ENCODE results near the gene TRPV5.

Gene TRPV5

GRCh38 chr7:142961595-142961972, 28.0 kb upstream of the TRPV5 start:
- Histone ChIP-seq H3K9me3 (ENCODE audit: severe bottlenecking) (peaks cover under 1% of the 10 kb centered on the region), H3K27ac (ENCODE audit: poor library complexity, severe bottlenecking) (no peak overlapping the region), H3K36me3 (ENCODE audit: low read depth) (no peaks in the 10 kb centered on the region), H3K27me3 (ENCODE audit: insufficient read depth, poor library complexity, severe bottlenecking) (no peaks in the 10 kb centered on the region), H3K4me3 (ENCODE audit: severe bottlenecking) (no peak overlapping the region), H3K4me1 (ENCODE audit: insufficient read depth, poor library complexity, severe bottlenecking) (peaks cover 13% of the 10 kb centered on the region)
- ATAC-seq (ENCODE audit: low read depth) (no peak), DNase-seq (ENCODE audit: low spot score) (no peak)
- no peak for TF ChIP-seq CTCF (IDR thresholded peaks at IDR 0.05; ENCODE audit: poor library complexity, severe bottlenecking)

- Histone ChIP-seq H3K27me3 (ENCODE audit: insufficient read depth, poor library complexity, severe bottlenecking) (no peaks in the 10 kb centered on the region), H3K9me3 (ENCODE audit: severe bottlenecking) (peaks cover 3% of the 10 kb centered on the region), H3K36me3 (ENCODE audit: low read depth) (no peaks in the 10 kb centered on the region), H3K27ac (ENCODE audit: poor library complexity, severe bottlenecking) (no peak overlapping the region), H3K4me1 (ENCODE audit: insufficient read depth, poor library complexity, severe bottlenecking) (peaks cover 15% of the 10 kb centered on the region), H3K4me3 (ENCODE audit: severe bottlenecking) (no peak overlapping the region)
- no peak for DNase-seq (ENCODE audit: low spot score)
- TF ChIP-seq CTCF (IDR thresholded peaks at IDR 0.05; ENCODE audit: poor library complexity, severe bottlenecking) = no peak
- no peak for ATAC-seq (ENCODE audit: low read depth)
Observed at GRCh38 chr7:142960955-142961512, 27.5 kb upstream of the TRPV5 start.

GRCh38 chr7:142959202-142959601, 25.7 kb upstream of the TRPV5 start:
- no peak for TF ChIP-seq CTCF (IDR thresholded peaks at IDR 0.05; ENCODE audit: poor library complexity, severe bottlenecking)
- H3K36me3 ChIP-seq (ENCODE audit: low read depth) = no peaks in the 10 kb centered on the region
- no peak for ATAC-seq (ENCODE audit: low read depth)
- peaks cover 15% of the 10 kb centered on the region for H3K4me1 ChIP-seq (ENCODE audit: insufficient read depth, poor library complexity, severe bottlenecking)
- no peak overlapping the region for H3K4me3 ChIP-seq (ENCODE audit: severe bottlenecking)
- no peaks in the 10 kb centered on the region for H3K27me3 ChIP-seq (ENCODE audit: insufficient read depth, poor library complexity, severe bottlenecking)
- peaks cover 3% of the 10 kb centered on the region for H3K9me3 ChIP-seq (ENCODE audit: severe bottlenecking)
- H3K27ac ChIP-seq (ENCODE audit: poor library complexity, severe bottlenecking) = no peak overlapping the region
- no peak for DNase-seq (ENCODE audit: low spot score)

GRCh38 chr7:142957723-142958122, 24.2 kb upstream of the TRPV5 start:
- DNase-seq (ENCODE audit: low spot score) (no peak), ATAC-seq (ENCODE audit: low read depth) (peak; percentile 47; the same call in 2 of the 3 replicates)
- Histone ChIP-seq H3K9me3 (ENCODE audit: severe bottlenecking) (peaks cover 3% of the 10 kb centered on the region), H3K27ac (ENCODE audit: poor library complexity, severe bottlenecking) (peak overlapping the region; percentile 62), H3K27me3 (ENCODE audit: insufficient read depth, poor library complexity, severe bottlenecking) (no peaks in the 10 kb centered on the region), H3K36me3 (ENCODE audit: low read depth) (no peaks in the 10 kb centered on the region), H3K4me1 (ENCODE audit: insufficient read depth, poor library complexity, severe bottlenecking) (peaks cover 15% of the 10 kb centered on the region), H3K4me3 (ENCODE audit: severe bottlenecking) (no peak overlapping the region)
- no peak for TF ChIP-seq CTCF (IDR thresholded peaks at IDR 0.05; ENCODE audit: poor library complexity, severe bottlenecking)

- TF ChIP-seq CTCF (IDR thresholded peaks at IDR 0.05; ENCODE audit: poor library complexity, severe bottlenecking) = no peak
- peak overlapping the region; percentile 62 for H3K27ac ChIP-seq (ENCODE audit: poor library complexity, severe bottlenecking)
Observed at GRCh38 chr7:142956951-142957623, 23.5 kb upstream of the TRPV5 start.

More at GRCh38 chr7:142956951-142957623, 23.5 kb upstream of the TRPV5 start:
- Histone ChIP-seq H3K27me3 (ENCODE audit: insufficient read depth, poor library complexity, severe bottlenecking) (no peaks in the 10 kb centered on the region), H3K36me3 (ENCODE audit: low read depth) (no peaks in the 10 kb centered on the region), H3K9me3 (ENCODE audit: severe bottlenecking) (peaks cover 3% of the 10 kb centered on the region), H3K4me1 (ENCODE audit: insufficient read depth, poor library complexity, severe bottlenecking) (peaks cover 15% of the 10 kb centered on the region), H3K4me3 (ENCODE audit: severe bottlenecking) (no peak overlapping the region)
- peak; percentile 86 for ATAC-seq (ENCODE audit: low read depth)
- no peak for DNase-seq (ENCODE audit: low spot score)

All from RWPE2 (cell line).